ENCODE results near the gene SMURF1.
"Not testable (repeated sequence)": the region's sequence is repeated elsewhere in the genome, so short reads cannot be mapped to it uniquely, and the experiment has no call there.

SMURF1 gene

GRCh38 chr7:99165816-99166215 lies 21.9 kb upstream of the SMURF1 start:
- H3K27ac ChIP-seq: no peak overlapping the region
- TF ChIP-seq ZFX (IDR thresholded peaks at IDR 0.05; ENCODE audit: borderline replicate concordance) (no peak), CTCF (IDR thresholded peaks at IDR 0.05) (no peak)

- not testable (repeated sequence) for H3K27ac ChIP-seq
Measured at GRCh38 chr7:99163669-99164068, 19.8 kb upstream of the SMURF1 start.

- H3K27ac ChIP-seq: no peak overlapping the region
- TF ChIP-seq ZFX (IDR thresholded peaks at IDR 0.05; ENCODE audit: borderline replicate concordance) (no peak), CTCF (IDR thresholded peaks at IDR 0.05) (no peak)
Measured at GRCh38 chr7:99156649-99157048, 12.7 kb upstream of the SMURF1 start.

- H3K27ac ChIP-seq: no peak overlapping the region
- no peak for TF ChIP-seq ZFX (IDR thresholded peaks at IDR 0.05; ENCODE audit: borderline replicate concordance)
- TF ChIP-seq CTCF (IDR thresholded peaks at IDR 0.05): no peak
Measured at GRCh38 chr7:99155211-99155610, 11.3 kb upstream of the SMURF1 start.

GRCh38 chr7:99146979-99147378 lies 3.1 kb upstream of the SMURF1 start:
- no peak overlapping the region for H3K27ac ChIP-seq
- TF ChIP-seq ZFX (IDR thresholded peaks at IDR 0.05; ENCODE audit: borderline replicate concordance): no peak
- TF ChIP-seq CTCF (IDR thresholded peaks at IDR 0.05): no peak

- no peak for TF ChIP-seq CTCF (IDR thresholded peaks at IDR 0.05)
- TF ChIP-seq ZFX (IDR thresholded peaks at IDR 0.05; ENCODE audit: borderline replicate concordance): no peak
- peak overlapping the region; percentile 95 for H3K27ac ChIP-seq
Measured at GRCh38 chr7:99143521-99143852, 421 bp downstream of the SMURF1 start.

- TF ChIP-seq CTCF (IDR thresholded peaks at IDR 0.05) (no peak), ZFX (IDR thresholded peaks at IDR 0.05; ENCODE audit: borderline replicate concordance) (no peak)
- H3K27ac ChIP-seq: peak overlapping the region; percentile 95
Measured at GRCh38 chr7:99142727-99143520, 984 bp downstream of the SMURF1 start.
